HG03025 (cell line): ENCODE results near the gene MMP14.

Experiments
- ATAC-seq: cut with Tn5 transposase; IDR thresholded peaks from one replicate; pipeline ENCODE4 v1.9.1; 2021; ENCODE audit warnings: mild to moderate bottlenecking, moderate library complexity; ENCODE audit not compliant: unreplicated experiment, low FRiP score

Gene MMP14

GRCh38 chr14:22813145-22813544 lies 23.2 kb upstream of the MMP14 start:
- no peak for ATAC-seq

DNA sequence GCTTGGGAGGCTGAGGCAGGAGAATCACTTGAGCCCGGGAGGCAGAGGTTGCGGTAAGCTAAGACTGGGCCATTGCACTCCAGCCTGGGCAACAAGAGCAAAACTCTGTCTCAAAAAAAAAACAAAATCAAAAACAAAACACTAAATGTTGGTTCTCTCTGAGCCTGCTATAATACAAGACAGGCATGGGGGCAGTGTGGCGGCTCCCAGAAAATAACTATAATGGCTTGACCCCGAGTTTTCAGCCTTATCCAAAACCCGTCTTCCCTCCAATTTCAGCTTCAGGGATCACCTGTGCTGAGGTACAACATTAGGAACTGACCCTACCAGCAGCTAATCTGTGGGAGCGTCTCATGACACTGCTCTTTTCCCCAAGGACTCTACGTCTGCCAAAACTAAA lies 22.0 kb upstream of the MMP14 start:
- ATAC-seq: no peak

DNA sequence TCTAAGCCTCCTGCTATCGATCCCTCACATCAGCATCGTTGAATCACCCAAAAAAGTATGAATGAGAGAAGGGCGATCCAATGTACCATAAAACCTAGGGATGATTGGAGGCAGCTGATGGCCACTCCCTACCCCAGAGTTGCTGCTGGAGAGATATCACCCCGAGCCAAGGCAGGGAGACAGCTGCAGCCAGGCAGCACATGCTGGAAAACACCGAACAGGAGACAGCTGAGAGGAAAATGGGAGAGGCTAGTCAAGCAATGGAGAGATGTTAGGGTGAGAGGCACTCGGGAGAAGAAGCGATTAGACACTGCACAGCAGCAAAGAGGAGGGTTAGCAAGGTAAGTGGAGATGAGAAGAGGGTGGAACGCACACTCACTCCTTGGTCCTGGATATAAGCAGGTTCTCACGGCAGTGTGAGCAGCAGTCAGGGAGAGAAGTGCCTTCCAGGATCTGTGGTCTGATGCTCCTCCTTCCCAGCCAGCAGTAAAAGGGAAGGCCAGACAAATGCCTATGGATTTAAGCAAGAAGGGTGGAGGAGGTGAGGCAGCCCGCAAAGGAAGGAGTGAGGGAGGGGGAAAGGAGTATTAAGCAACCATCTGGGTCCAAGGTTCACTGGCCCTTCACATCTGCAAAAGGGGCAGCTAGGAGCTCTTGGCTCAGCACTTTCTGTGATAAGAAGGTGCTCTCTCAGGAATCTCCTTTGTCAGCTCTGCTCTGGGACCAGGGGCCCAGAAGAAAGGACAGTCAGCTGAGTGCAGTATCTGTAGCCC lies 21.3 kb upstream of the MMP14 start, which contains the start of gene SLC7A7:
Gene SLC7A7, minus strand, starts transcription at position 495 of the 773 bp plus-strand sequence. CDS start 2,037 bp downstream, outside the sequence.
- ATAC-seq: no peak

DNA sequence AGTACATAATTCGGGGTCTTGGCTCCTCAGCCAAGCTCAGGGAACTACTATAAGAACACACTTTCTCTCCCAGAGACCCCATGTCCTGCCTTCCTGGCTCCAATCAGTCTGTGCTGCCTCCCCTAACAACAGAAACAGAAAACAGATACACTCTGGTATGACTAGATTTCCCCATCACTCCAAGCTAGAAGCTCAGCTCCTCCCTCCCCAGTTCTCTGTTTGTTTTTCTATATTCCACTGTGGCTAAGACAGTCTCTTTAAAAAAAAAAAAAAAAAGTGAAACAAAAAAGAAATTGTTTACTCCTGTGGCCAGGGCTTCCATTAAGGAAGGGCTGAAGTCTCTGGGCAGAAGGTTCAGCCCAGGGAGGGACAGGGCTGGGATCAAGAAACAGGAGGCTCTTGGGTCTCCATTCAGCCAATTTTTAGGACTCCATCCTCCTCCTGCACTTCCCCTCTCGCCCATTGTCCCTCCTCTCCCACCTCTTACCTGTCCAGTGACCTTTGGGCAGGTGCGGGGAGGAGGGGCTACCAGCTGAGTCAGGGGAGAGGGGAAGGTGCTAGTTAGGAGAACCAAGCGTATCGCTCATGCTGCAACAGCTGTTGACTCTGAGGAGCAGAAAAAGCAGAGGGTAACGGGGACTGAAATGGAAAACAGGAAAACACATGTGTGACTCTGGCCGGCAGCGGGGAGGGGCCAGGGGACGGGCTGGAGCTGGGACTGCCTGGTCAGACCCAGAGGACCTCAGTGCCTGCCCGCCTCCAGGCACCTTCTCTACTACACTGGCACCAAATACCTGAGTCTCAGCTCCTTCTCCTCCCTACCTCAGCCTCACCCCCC lies 17.0 kb upstream of the MMP14 start:
- peak; percentile 49 for ATAC-seq

- ATAC-seq: no peak
Measured at GRCh38 chr14:22820731-22821130, 15.7 kb upstream of the MMP14 start.

DNA sequence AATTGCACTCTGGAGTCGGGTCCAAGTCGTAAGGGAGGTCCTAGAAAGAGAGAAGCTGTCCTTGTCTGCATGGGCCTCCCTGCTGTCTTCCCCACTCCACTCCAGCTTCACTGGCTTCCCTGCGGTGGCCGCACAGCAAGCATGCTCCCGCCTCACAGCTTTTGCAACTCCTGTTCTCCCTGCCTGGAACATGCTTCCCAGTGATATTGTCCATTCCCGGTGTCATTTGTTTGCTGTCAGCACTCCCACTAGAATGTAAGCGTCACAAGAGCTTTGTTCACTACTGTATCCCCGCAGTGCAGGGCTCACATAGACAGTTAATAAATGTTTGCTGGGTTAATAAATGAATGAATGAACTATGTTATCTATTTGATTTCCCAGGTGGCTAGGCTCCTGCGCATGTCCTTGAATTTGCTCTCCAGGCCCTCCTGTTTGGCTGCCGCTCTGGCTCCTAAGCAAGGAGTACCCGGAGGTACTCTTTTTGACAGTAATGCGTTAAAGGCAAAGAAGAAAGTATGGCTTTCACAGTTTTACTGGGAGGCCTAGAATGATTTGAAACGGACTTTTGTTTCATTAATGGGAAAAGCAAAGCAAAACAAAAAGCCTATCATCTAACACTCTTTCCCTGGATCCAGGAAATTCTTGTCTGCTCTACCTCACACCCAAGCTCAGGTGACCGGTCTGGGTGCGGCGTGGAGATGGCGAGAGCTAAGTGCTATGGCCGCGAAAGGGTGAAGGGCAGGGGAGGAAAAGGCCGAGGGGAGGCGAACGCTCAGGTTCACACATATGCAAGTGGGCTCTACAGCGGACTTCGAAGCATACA lies 15.0 kb upstream of the MMP14 start:
- no peak for ATAC-seq

- ATAC-seq: no peak
Measured at GRCh38 chr14:22822016-22822570, 14.3 kb upstream of the MMP14 start.

- no peak for ATAC-seq
Measured at GRCh38 chr14:22822571-22823098, 13.8 kb upstream of the MMP14 start.

DNA sequence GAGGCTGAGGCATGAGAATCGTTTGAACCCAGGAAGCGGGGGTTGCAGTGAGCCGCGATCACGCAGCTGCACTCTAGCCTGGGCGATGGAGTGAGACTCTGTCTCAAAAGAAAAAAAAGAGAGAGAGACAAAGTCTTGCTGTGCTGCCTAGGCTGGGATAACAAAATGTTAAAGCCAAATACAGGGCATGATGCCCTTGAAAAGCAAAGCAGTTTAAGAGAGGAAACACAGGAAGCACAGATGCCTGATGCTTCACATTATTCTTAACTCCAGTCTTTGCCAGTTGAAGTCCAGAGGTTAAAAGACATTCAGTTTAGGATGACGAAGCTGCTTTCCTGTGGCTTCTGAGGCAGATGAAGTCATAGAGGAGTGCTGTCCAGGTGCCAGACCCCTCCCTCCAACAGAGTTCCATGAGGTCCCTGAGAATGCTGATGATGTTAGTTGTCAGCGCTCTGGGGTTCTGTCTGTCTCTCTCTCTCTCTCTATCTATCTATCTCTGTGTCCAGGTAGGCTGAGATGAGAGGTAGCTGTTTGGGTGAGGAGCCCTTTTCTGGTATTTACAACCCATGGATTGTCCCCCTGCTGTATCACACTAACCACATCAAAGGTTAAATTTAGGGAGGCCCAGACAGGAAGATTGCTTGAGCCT lies 11.6 kb upstream of the MMP14 start:
- ATAC-seq: no peak

DNA sequence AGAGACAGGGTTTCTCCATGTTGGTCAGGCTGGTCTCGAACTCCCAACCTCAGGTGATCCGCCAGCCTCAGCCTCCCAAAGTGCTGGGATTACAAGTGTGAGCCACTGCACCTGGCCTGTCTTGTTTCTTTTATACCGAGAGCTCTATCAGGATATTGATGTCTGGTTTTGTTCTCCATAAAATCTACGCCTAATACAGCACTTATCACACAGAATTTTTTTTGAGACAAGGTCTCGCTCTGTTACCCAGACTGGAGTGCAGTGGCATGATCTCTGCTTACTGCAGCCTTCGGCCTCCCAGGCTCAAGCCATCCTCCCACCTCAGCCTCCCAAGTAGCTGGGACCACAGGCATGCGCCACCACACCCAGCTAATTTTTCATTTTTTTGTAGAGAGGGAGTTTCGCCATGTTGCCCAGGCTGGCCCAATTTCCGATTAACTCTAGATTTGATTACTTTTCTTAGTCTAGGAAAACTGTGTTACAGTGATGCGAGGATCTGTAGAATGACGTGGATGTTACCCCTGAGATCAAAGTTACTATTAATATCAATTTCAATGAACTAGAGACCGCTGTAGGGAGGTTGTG lies 7.2 kb upstream of the MMP14 start:
- peak; percentile 22 for ATAC-seq

GRCh38 chr14:22829661-22830442 lies 6.5 kb upstream of the MMP14 start, which contains the start of gene MRPL52:
Gene MRPL52, plus strand, starts transcription at chr14:22829887. Its CDS starts 26 bp downstream, at chr14:22829913.
- ATAC-seq: peak; percentile 68

DNA sequence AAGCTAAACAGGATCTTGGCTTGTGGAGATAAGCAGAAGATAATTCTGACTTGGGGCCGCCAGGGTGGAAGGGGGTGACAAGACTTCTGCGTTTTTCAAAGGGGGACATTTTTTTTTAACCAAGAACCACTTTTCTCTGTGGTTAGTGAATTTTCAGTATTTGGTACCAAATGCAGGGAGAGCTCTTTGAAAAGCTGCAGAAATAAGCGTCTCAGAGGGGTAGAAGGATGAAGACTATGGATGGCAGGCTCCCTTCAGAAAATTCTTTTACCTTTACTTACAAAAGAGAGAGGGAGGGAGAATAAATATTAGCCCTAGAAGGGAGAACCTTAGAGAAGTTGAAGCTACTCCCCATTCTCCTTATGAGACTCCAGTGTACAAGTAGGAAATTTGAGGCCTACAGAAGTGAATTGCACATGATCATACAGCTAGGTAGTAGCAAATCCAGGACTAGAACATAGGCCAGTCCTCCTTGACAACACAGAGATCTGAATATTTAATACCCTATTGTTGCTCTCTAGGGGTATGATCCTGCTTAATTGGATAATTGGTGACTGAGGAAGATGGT lies 5.9 kb upstream of the MMP14 start:
- peak; percentile 15 for ATAC-seq

DNA sequence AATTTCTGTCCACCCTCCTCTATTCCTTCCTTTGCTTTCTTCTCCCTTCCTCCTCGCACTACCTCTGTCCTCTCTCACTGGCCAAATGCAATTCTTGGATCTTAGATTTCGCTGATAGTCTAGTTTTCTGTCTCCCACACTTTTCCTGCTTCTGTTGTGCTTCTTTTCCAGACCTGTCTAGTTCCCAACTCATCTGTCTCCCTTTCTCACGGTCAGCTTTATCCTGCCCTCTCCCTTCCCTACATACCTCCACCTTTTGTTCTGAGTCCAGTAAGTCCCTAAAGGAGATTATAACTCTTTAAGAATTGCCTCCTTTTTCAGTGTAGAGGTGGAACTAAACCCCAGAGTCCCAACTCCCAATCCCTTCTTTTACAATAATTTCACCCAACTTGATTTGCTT lies 880 bp upstream of the MMP14 start:
- ATAC-seq: no peak

DNA sequence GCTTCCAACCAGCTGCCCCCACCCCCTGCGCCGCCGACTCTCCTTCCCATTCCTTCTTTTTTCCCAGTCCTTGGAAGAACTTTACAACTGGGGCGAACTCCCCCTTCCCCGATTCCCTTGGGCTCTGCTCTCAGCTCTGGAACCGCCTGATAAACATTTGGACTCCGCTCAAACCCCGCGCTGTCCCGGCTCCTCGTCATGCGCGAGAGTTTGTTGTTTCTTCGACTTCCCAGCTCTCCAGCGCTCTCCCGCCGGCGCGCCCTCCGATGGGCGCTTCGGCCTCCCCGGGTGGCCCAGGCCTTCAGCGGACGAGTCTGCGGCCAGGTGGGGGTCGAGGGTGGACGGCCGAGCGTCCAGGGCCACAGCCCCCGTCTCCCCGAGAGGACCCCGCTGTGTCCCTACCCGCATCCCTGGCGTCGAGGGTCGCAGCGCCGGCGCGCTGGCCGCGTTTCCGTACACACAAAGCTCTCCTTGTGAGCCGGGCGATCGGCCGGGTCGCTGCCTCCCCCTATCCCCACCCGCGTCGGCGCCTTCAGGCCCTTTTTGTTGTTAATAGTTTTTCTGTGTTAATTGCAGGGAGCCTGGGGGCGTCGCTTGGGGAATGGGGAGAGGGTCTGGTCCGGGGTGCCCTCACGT lies 847 bp downstream of the MMP14 start:
- no peak for ATAC-seq

GRCh38 chr14:22837750-22838538 lies 1.6 kb downstream of the MMP14 start:
- no peak for ATAC-seq

- ATAC-seq: no peak
Measured at GRCh38 chr14:22838631-22839041, 2.3 kb downstream of the MMP14 start.
